Stimulated activated CD8-positive, alpha-beta memory T cell treated with anti-CD3 and anti-CD28 coated beads, Interleukin-15, amount 100 ng/mL, for 24 hours (primary cell): Measurements from ENCODE around the gene FAM180A.

ENCODE experiments used
- DNase-seq: peaks from one replicate; pipeline ENCODE4 v3.0.0-alpha.2; 2020; ENCODE audit warnings: low read depth

The FAM180A gene

GRCh38 chr7:135682191-135682590 is 66.4 kb downstream of the FAM180A start:
- no peak for DNase-seq

- DNase-seq = no peak
These were observed 66.9 kb downstream of the FAM180A start for GRCh38 chr7:135681762-135682161.
